Transverse colon (tissue), 4 donors: ENCODE data around the gene SPI1. TPM values are rescaled to one million over a fixed set of nuclear protein-coding genes. Genes with fewer than 3 reads are reported as not detected.

Experiments
- DNase-seq: peaks from one replicate; pipeline ENCODE4 v3.0.0-alpha.2; 2019
- H3K27ac ChIP-seq, 4 donors: fragments of 200-600 bp; sonication (generic); 2 replicates each; pipeline ENCODE4 v1.5.1; 2016 to 2018; ENCODE audit warnings: inconsistent platforms in 4 of 4
- H3K27me3 ChIP-seq: fragments of 200-600 bp; sonication (generic); 2 replicates; pipeline ENCODE4 v1.5.1; 2017; ENCODE audit warnings: inconsistent platforms
- H3K36me3 ChIP-seq, 4 donors: fragments of 200-600 bp; sonication (generic); 2 replicates each; pipeline ENCODE4 v1.5.1; 2017 to 2019; ENCODE audit warnings: inconsistent platforms in 4 of 4
- H3K4me1 ChIP-seq, 4 donors: fragments of 200-600 bp; sonication (generic); 2 replicates each; pipeline ENCODE4 v1.5.1; 2017 to 2020; ENCODE audit warnings: inconsistent platforms in 4 of 4
- H3K4me3 ChIP-seq, 4 donors: fragments of 200-600 bp; sonication (generic); 1 replicate in 1 of 4; 2 replicates in 3 of 4; pipeline versions ENCODE4 v1.5.1 to v1.6.1; 2017 to 2019; ENCODE audit warnings: inconsistent platforms in 4 of 4
- H3K9me3 ChIP-seq, 2 donors: fragments of 200-600 bp; sonication (generic); 2 replicates each; pipeline ENCODE4 v1.5.1; 2017 to 2019; ENCODE audit warnings: inconsistent platforms in 2 of 2
- EP300 ChIP-seq: sonication (generic); formaldehyde crosslinking; IDR thresholded peaks from one replicate; pipeline ENCODE4 v1.6.1; 2017; ENCODE audit warnings: antibody characterized with exemption, low read depth
- POLR2A ChIP-seq: fragments of 450-650 bp; IDR thresholded peaks from one replicate; pipeline ENCODE4 v1.6.1; 2016; ENCODE audit warnings: antibody characterized with exemption, mild to moderate bottlenecking, moderate library complexity
- POLR2AphosphoS5 ChIP-seq, 3 donors: sonication (generic); formaldehyde crosslinking; IDR thresholded peaks; one replicate each; pipeline ENCODE4 v1.6.1; 2016; ENCODE audit warnings: antibody characterized with exemption in 3 of 3
- WGBS, 2 donors: methylation state at CpG; one replicate each; pipeline ENCODE4 v1.1.5; 2018; ENCODE audit warnings: low coverage in 1 of 2; 5-methylcytosine and 5-hydroxymethylcytosine counted together
- in situ Hi-C, 4 donors: fragments of 200-750 bp; cut with MboI; loops; one replicate each; pipeline versions ENCODE4 v1.15.0 to v1.15.1; 2017; ENCODE audit warnings: low sequenced_read_pairs in 3 of 4, low pct_ligation_motif_present in 1 of 4, low pct_unique_long_range_greater_than_20kb in 1 of 4
- intact Hi-C: fragments of 100-400 bp; cut with DNase I; formaldehyde crosslinking; loops from one replicate; pipeline ENCODE4 v1.15.1; 2023; ENCODE audit warnings: low total_unique reads
- total RNA-seq, 4 donors: library from RNA; depleted of rRNA; stranded (reverse); fragments of >200 nt; gene quantifications; one replicate each; pipeline ENCODE4 v1.1.0, GENCODE V29; 2016
- TF ChIP-seq, protein P1 (sequence below), 5 experiments: fragments of 200-600 bp in 3 of 5; fragments of 450-650 bp in 2 of 5; sonication (generic) in 3 of 5; IDR thresholded peaks; 1 replicate in 2 of 5; 2 replicates in 3 of 5; pipeline ENCODE4 v1.5.1; 2016 to 2017; ENCODE audit warnings: antibody characterized with exemption in 5 of 5, inconsistent platforms in 3 of 5, mild to moderate bottlenecking in 2 of 5, moderate library complexity in 1 of 5

The SPI1 gene
- total RNA-seq, 4 donors from 2014 or later = 7.1 to 35.5 (median 17.2) TPM

DNA sequence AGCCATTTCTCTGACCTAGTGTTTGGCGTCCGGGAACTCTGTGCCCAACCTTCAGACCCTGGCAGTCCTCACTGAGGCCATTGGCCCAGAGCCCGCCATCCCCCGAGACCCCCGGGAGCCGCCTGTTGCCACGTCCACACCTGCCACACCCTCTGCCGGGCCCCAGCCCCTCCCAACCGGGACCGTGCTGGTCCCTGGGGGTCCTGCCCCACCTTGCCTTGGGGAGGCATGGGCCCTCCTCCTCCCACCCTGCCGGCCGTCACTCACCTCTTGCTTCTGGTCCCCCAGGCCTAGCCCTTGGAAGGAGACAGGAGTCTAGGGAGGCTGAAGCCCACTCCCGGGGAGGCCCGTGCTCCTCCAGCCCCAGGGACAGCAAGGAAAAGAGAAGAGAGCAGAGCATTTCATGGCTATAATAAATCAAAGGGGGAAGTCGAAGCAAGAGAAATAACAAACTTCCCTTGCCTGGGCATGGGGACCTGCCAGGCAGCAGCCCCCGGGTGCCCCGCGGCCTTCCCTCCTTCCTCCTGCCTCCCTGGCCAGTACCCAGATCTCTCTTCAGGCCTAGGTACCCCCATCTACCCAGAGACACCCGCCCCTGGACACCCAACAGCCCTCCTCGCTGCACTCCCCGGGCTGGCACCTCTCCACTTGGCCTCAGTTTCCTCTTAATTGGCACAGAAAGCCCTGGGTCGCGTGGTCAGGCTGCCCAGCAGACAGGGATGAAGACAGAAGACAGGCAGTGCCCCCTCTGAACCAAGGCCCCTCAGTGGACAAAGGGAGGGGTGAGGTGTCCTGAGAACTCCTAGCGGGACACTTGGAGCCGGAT is 17.1 kb upstream of the SPI1 start:
- in situ Hi-C loops (no loop called here), intact Hi-C loops (no loop called here)
- Histone ChIP-seq H3K4me3 (peak overlapping the region in 1 of 4 donors; percentile 19), H3K27ac (peak overlapping the region; percentile 66 to 80 (median 78)), H3K36me3 (no peaks in the 10 kb centered on the region), H3K4me1 (peaks cover 5 to 28% (median 19%) of the 10 kb centered on the region in 4 donors), H3K9me3 (no peaks in the 10 kb centered on the region), H3K27me3 (no peaks in the 10 kb centered on the region)
- no peak for TF ChIP-seq EP300
- no peak for TF ChIP-seq POLR2A
- no peak for TF ChIP-seq POLR2AphosphoS5 (IDR thresholded peaks at IDR 0.05)
- TF ChIP-seq, protein P1, sequence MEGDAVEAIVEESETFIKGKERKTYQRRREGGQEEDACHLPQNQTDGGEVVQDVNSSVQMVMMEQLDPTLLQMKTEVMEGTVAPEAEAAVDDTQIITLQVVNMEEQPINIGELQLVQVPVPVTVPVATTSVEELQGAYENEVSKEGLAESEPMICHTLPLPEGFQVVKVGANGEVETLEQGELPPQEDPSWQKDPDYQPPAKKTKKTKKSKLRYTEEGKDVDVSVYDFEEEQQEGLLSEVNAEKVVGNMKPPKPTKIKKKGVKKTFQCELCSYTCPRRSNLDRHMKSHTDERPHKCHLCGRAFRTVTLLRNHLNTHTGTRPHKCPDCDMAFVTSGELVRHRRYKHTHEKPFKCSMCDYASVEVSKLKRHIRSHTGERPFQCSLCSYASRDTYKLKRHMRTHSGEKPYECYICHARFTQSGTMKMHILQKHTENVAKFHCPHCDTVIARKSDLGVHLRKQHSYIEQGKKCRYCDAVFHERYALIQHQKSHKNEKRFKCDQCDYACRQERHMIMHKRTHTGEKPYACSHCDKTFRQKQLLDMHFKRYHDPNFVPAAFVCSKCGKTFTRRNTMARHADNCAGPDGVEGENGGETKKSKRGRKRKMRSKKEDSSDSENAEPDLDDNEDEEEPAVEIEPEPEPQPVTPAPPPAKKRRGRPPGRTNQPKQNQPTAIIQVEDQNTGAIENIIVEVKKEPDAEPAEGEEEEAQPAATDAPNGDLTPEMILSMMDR (IDR thresholded peaks at IDR 0.05) = no peak
- DNase-seq = no peak
- WGBS, 2 donors = 77 to 92% methylated on average over 4 to 24 of the region's 25 CpGs

GRCh38 chr11:47394322-47395222 is 16.2 kb upstream of the SPI1 start:
- 72 to 80% methylated on average over 2 to 39 of the region's 39 CpGs for WGBS, 2 donors
- peak; percentile 60 for DNase-seq
- in situ Hi-C loops (no loop called here), intact Hi-C loops (no loop called here)
- Histone ChIP-seq H3K9me3 (no peaks in the 10 kb centered on the region), H3K4me3 (peak overlapping the region in 1 of 4 donors; percentile 19), H3K36me3 (no peaks in the 10 kb centered on the region), H3K4me1 (peaks cover 5 to 20% (median 12%) of the 10 kb centered on the region in 4 donors), H3K27ac (peak overlapping the region; percentile 66 to 80 (median 78)), H3K27me3 (no peaks in the 10 kb centered on the region)
- no peak for TF ChIP-seq EP300
- TF ChIP-seq POLR2AphosphoS5 (IDR thresholded peaks at IDR 0.05) = peak in 1 of 3 donors; percentile 21
- TF ChIP-seq, protein P1 (IDR thresholded peaks at IDR 0.05) = no peak
- TF ChIP-seq POLR2A = peak; percentile 43

DNA sequence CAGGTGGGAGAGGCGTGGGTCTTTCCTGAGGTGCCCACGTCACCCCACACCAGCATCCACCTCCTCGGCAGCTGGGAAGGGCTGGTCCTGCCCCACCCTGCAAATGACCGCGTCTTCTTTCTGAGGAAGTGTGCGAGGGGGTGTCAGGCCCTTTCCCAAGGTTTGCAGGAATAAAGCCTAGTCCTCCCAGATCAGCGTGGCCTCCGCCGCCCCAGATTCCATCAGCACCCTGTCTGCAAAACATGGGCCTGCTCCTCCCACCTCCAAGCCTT is 15.6 kb upstream of the SPI1 start:
- Histone ChIP-seq H3K4me3 (no peak overlapping the region), H3K9me3 (no peaks in the 10 kb centered on the region), H3K27me3 (no peaks in the 10 kb centered on the region), H3K4me1 (peaks cover 0 to 18% (median 11%) of the 10 kb centered on the region in 4 donors), H3K27ac (peak overlapping the region; percentile 66 to 80 (median 78)), H3K36me3 (no peaks in the 10 kb centered on the region)
- in situ Hi-C loops (no loop called here), intact Hi-C loops (no loop called here)
- no peak for DNase-seq
- 90% methylated on average over 9 of the region's 9 CpGs; no CpG with 5 or more reads in 1 of the 2 donors for WGBS, 2 donors
- no peak for TF ChIP-seq POLR2AphosphoS5 (IDR thresholded peaks at IDR 0.05)
- TF ChIP-seq, protein P1 (IDR thresholded peaks at IDR 0.05) = no peak
- TF ChIP-seq EP300 = no peak
- TF ChIP-seq POLR2A = no peak
